ENCODE data around the gene IFIT3.
"Not testable (repeated sequence)": the region's sequence is repeated elsewhere in the genome, so short reads cannot be mapped to it uniquely, and the experiment has no call there.

The IFIT3 gene, protein sequence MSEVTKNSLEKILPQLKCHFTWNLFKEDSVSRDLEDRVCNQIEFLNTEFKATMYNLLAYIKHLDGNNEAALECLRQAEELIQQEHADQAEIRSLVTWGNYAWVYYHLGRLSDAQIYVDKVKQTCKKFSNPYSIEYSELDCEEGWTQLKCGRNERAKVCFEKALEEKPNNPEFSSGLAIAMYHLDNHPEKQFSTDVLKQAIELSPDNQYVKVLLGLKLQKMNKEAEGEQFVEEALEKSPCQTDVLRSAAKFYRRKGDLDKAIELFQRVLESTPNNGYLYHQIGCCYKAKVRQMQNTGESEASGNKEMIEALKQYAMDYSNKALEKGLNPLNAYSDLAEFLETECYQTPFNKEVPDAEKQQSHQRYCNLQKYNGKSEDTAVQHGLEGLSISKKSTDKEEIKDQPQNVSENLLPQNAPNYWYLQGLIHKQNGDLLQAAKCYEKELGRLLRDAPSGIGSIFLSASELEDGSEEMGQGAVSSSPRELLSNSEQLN

DNA sequence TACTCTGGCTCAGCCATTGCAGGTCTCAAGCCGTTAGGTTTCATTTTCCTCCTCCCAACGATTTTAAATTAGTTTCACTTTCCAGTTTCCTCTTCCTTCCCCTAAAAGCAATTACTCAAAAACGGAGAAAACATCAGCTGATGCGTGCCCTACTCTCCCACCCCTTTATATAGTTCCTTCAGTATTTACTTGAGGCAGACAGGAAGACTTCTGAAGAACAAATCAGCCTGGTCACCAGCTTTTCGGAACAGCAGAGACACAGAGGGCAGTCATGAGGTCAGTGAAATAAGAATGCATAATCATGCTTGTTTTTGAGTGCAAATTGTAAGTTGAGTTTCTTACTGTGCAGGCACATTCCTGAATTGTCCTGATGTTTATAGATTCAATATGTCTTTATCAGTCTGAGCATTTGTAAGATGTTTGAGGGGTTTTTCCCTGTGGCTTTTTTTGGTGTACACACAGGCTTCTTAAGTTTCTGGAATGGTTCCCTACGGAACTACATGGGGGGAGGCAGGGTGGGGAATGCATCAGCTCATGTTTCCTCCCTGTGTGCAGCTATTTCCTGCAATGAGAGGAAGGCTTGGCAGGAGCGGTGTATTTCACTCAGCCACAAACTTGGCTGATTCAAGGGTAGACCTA is at the start of gene IFIT3:
IFIT3 (plus strand) TSS at position 195 of the 639 bp plus-strand sequence; CDS start at position 272, 77 bp downstream.
- DNase-seq (ENCODE audit: low read depth in 2 of 2), result no peak

DNA sequence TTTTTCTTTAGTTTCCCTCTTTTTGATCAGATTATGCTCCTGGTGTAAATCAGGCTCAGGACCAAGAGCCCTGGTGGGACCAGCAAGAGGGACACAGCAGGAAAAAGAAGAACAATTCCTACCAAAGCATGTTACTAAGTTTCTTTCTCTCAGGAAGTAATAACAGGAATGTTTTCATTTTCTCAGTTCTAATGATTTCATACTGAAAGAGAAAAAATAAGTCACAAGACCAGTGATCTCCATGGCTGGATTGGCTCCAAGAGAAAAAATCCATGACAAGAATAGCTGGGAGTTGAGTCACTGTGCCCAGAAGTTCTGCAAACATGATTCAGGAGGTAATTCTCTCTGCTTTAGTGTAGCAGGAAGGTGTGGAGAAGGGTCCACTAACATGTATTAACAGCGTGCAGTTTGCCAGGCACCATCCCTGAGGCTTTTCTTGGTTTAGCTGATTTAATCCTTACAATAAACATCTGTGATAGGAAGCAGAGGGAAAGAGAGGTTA is 49.7 kb upstream of the IFIT3 start:
- DNase-seq (ENCODE audit: low read depth in 2 of 2), result no peak

GRCh38 chr10:89278900-89279392 is 48.9 kb upstream of the IFIT3 start:
- no peak for DNase-seq (ENCODE audit: low read depth in 2 of 2)

- DNase-seq (ENCODE audit: low read depth in 2 of 2), result no peak
Measured at GRCh38 chr10:89279421-89279869, 48.4 kb upstream of the IFIT3 start.

GRCh38 chr10:89280508-89280907 is 47.3 kb upstream of the IFIT3 start:
- no peak for DNase-seq (ENCODE audit: low read depth in 2 of 2)

DNA sequence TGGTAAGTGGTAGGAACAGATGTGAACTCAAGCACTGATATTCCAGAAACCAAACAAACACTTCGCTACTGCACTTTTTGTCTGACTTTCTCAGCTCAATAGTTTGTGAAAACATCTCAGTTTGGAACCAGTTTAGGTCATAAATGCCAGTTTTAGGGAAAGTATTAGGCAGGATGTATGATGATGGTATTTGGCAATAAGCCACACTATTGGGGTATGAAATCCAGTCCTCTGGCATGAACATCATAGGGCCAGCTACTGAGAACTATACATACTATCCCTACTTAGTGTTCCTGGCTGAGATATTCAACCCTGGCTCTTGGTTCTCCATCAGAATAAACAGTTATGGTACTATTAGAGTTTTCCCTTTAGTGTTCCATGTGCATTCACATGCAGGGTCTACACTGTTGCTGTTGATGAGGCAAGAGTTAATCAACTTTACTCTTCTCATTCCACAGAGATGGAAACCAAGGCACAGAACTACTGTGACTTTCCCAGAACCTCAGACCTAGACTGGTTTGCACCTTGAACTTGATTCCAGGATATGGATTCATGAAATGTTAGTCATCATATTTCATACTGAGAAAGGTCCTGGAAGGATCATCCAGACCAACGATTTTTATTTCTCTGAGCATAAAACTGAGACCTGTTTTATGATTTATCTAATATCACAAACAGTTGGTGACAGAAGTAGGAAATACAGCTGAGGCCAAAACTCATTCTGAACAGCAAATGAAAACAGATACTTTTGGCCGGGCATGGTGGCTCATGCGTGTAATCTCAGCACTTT is 46.0 kb upstream of the IFIT3 start:
- no peak for DNase-seq (ENCODE audit: low read depth in 2 of 2)

DNA sequence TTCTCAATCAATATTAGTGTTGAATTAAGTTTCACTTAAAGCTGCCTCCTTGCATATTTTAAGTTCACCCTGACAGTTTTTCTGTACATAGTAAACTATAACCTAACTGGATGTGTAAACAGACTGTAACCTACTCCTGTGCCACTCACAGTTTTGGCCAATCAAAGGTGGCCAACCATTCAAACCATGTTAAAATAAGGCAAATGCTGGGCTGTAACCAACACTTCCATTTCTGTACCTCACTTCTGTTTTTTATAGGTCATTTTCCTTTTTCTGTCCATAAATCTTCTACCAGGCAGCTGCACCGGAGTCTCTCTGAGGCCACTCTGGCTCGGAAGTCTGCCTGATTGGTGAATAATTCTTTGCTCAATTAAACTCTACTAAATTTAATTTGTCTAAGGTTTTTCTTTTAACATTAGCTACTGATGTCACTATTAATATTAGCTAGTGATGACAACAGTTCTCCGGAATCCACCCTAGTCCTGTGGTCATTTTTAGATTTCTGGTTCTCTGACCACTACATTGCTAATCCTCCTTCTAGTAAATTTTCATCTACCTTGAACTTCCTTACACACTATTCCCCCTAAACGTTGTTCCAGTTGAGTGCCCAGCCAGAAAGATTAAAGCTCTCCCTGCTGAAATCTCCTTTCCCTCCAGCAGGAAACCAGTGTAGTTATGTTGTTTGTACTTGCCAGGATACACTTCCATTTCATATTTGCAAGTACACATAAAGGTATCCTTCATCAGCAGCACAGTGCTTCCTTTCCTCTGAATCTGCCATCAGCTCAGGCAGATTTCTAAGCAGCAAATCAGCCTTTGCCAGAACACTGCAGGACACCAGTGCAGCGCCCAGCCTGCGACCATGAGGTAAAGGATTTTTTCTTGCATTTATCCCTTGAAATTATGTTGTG is 44.5 kb upstream of the IFIT3 start:
- no peak for DNase-seq (ENCODE audit: low read depth in 2 of 2)

DNA sequence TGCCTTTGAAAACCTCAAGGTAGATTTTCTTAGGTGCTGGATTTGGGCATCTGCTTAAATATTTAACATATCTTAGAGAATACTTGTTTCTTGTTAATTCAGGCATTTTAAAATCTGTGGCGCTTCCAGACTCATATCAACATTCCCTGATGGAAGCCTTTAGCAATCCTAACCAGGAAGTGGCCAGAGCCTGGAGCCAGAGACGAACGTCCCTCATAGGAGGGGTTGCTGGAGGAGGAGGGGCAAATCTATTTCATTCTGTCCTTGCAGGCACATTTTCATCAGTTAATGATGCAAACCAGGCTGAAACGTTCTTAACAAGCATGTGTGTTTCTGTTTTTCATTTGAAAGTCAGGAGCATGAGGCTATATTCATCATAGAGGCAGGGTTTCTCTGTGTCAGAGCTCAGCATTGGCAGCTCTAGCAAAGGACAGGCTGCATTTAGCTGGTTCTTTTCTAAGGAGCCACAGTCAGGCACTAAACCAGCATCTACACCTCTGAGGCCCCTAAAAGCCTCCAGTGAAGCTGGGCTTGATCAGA is 43.8 kb upstream of the IFIT3 start:
- DNase-seq (ENCODE audit: low read depth in 2 of 2), result no peak

- DNase-seq (ENCODE audit: low read depth in 2 of 2), result not testable (repeated sequence)
Measured at GRCh38 chr10:89284711-89285110, 43.1 kb upstream of the IFIT3 start.

DNA sequence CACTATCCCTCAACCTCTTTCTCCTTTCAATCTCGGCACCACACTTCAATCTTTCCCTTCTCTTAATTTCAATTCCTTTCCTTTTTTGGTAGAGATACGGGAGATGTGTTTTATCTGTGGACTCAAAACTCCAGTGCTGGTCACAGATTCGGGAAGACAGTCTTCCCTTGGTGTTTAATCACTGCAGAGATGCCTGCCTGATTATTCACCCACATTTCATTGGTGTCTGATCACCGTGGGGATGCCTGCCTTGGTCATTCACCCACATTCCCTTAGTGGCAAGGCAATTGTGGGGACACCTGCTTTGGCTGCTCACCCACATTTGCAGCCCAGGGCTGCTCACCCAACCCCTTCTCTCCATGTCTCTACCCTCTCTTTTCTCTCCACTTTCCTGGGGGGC is 42.5 kb upstream of the IFIT3 start:
- not testable (repeated sequence) for DNase-seq (ENCODE audit: low read depth in 2 of 2)

GRCh38 chr10:89294721-89295239 is 33.0 kb upstream of the IFIT3 start:
- no peak for DNase-seq (ENCODE audit: low read depth in 2 of 2)

DNA sequence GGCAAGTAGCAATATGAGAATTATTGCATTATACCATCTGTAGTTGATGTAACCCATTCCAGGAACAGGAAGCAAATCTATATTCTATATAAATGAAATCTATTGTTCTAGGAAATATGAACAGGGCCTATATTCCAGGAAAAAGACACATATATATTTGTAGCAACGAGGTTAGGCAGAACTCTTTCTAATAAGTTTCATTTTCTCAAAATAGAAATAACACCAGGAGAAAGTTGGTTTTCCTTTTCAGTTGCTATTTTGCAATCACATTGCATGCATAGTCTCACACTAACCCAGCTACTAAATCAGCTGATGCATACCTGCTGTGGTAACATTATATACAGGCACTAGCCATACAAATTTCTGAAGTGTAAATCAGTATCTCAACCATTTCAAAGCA is 32.2 kb upstream of the IFIT3 start:
- DNase-seq (ENCODE audit: low read depth in 2 of 2), result no peak

- no peak for DNase-seq (ENCODE audit: low read depth in 2 of 2)
Measured at GRCh38 chr10:89296220-89296648, 31.6 kb upstream of the IFIT3 start.

- DNase-seq (ENCODE audit: low read depth in 2 of 2), result no peak
Measured at GRCh38 chr10:89297356-89297755, 30.4 kb upstream of the IFIT3 start.

DNA sequence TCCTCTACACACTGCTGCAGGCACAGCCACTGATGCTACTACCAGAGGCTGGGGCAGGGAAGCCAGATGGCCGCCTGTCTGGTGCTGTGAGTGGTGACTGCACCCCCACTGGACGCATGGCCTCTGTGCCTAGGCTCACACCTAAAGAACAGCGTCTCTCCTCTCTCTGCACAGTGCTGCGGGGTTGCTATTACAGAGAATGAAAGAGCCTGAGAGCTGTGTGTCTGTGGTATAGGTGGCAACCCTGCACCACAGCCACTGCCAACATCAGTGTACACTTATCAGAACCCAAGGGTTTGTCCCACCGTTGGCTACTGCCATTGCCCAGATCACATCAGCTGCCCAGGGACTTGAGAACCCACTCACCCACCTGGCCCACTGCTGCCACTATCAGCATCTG is 30.0 kb upstream of the IFIT3 start:
- no peak for DNase-seq (ENCODE audit: low read depth in 2 of 2)

GRCh38 chr10:89299031-89299430 is 28.8 kb upstream of the IFIT3 start:
- no peak for DNase-seq (ENCODE audit: low read depth in 2 of 2)

DNA sequence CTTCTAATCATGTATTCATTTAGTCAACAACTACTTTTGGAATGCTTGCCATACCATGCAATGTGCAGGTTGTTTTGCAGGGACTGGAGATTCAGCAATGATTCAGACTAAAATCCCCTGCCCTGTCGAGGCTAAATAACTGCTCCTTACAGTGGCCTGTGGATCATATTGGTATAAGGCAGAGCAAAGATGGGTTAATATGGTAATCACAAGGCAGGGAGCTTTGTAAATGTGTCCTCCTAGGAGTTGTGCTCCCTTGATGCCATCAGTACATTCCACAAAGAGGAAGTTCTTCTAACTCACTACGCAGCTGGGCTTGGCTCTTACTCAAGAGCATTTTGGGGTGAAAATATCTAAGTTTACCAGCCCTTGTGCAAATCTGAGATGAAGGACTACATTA is 26.6 kb upstream of the IFIT3 start:
- no peak for DNase-seq (ENCODE audit: low read depth in 2 of 2)

- no peak for DNase-seq (ENCODE audit: low read depth in 2 of 2)
Measured at GRCh38 chr10:89301721-89302445, 25.9 kb upstream of the IFIT3 start, which contains the start of gene IFIT2. TSS of gene IFIT2 (plus strand) at chr10:89302046. CDS start at chr10:89302124, 78 bp downstream.

- no peak for DNase-seq (ENCODE audit: low read depth in 2 of 2)
Measured at GRCh38 chr10:89302625-89303024, 25.2 kb upstream of the IFIT3 start.

Measured in stimulated activated CD4-positive, alpha-beta T cell treated with anti-CD3 and anti-CD28 coated beads, Interleukin-4, amount 100 ng/mL, for 48 hours (primary cell).